SH-SY5Y (cell line): Measurements from ENCODE around the gene MTF1.

ENCODE experiments used
- GATA2 ChIP-seq: IDR thresholded peaks from 2 replicates; pipeline ENCODE4 v1.6.1; 2011; ENCODE audit warnings: mild to moderate bottlenecking, low read depth, low read length
- GATA3 ChIP-seq: IDR thresholded peaks from 2 replicates; pipeline ENCODE4 v1.6.1; 2011; ENCODE audit warnings: low read depth, mild to moderate bottlenecking, low read length, moderate library complexity

DNA sequence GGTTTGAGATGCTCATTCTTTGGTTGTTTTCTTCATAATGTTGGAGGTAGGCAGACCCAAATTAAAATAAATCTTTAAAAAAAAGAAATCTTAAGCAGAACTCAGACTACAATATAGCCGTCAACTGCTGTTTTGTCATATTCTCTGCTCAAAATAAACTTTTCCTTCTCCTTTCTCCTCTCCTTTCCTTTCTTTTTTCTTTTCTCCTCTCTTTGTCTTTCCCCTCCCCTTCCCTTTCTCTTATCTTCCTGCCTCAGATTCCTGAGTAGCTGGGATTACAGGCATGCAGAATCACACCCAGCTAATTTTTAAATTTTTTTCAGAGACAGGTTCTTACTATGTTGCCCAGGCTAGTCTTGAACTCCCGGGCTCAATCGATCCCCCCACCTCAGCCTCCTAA lies 24.8 kb upstream of the MTF1 start:
- TF ChIP-seq GATA2 = no peak
- TF ChIP-seq GATA3 = no peak
